ENCODE measurements around the gene SMC3. TPM values are rescaled to one million over a fixed set of nuclear protein-coding genes. Genes with fewer than 3 reads are reported as not detected.
A peak's percentile ranks its signal among the peaks of the same experiment; 100 is the strongest.

The SMC3 gene
- total and polyA plus RNA-seq, 2 of the 13 experiments (the other 11 are each of a cell fraction or from before 2014, with no cell fraction given), result 11.7 to 48.0 TPM

DNA sequence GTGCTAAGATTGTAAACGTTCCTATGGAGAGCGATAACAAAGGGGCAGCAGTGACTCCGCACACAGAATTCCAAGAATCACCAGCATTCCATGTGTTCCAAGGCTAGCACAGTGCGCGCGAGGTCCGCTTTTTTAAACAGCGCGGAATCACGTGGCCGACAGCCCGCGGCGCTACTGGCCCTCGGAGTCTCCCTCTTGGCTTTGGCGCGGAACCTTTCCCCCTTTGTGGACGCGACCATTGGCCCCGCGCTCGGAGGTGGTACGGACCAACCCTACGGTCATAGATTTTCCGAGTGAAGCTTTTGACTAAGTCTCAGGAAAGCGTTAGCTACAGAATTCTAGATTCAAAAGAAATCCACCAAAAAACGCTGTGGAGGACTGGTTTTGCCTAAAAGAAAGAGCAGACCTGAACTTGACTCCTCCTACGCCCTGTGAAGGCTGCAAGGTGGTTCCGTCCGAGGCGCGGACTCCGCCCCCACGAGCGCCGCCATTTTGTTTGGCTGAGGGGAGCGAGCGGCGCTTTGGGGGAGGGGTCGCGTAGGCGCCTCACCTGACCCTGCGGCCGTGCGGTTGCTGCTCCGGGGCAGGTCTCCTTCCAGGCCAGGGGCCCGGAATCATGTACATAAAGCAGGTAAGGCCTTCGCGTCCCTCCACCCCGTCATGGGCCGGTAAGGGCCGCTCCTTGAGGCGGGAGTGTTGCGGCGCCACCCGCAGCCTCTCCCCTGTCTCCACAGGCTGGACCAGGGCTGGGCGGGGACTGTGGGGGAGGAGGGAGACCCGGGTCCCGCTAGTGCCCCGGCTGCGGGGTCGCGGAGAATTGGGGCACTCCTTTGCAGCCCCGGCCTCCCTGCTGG is at the start of gene SMC3 (continued):
- 0 out of 2 replicates have a peak, but pooled peaks have one; percentile 27 for TF ChIP-seq XBP1 (CRISPR knock-in tag; IDR thresholded peaks at IDR 0.05)
- TF ChIP-seq ZNF382 (CRISPR knock-in tag; IDR thresholded peaks at IDR 0.05; ENCODE audit: borderline replicate concordance), result no peak
- TF ChIP-seq HIVEP1 (CRISPR knock-in tag; IDR thresholded peaks at IDR 0.05), result peak; percentile 48; the same call in 1 of the 2 replicates
- TF ChIP-seq ZNF788 (CRISPR knock-in tag; IDR thresholded peaks at IDR 0.05; ENCODE audit: borderline replicate concordance), result peak; percentile 29; the same call in 1 of the 2 replicates
- TF ChIP-seq ZNF792 (CRISPR knock-in tag; IDR thresholded peaks at IDR 0.05), result peak; percentile 89
- peak; percentile 47; the same call in 1 of the 2 replicates for TF ChIP-seq ZNF816 (CRISPR knock-in tag; IDR thresholded peaks at IDR 0.05; ENCODE audit: borderline replicate concordance)
- TF ChIP-seq ZBTB43 (CRISPR knock-in tag; conservative IDR thresholded peaks at IDR 0.05), result peak; percentile 83; the same call in 1 of the 2 replicates
- TF ChIP-seq, protein P1, sequence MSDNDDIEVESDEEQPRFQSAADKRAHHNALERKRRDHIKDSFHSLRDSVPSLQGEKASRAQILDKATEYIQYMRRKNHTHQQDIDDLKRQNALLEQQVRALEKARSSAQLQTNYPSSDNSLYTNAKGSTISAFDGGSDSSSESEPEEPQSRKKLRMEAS (IDR thresholded peaks at IDR 0.05), result peak; percentile 99
- no peak; the same call in none of the 2 replicates for TF ChIP-seq ZBTB7A (CRISPR knock-in tag; IDR thresholded peaks at IDR 0.05)
- no peak for TF ChIP-seq RFXANK (CRISPR knock-in tag; IDR thresholded peaks at IDR 0.05)
- TF ChIP-seq, protein P2, sequence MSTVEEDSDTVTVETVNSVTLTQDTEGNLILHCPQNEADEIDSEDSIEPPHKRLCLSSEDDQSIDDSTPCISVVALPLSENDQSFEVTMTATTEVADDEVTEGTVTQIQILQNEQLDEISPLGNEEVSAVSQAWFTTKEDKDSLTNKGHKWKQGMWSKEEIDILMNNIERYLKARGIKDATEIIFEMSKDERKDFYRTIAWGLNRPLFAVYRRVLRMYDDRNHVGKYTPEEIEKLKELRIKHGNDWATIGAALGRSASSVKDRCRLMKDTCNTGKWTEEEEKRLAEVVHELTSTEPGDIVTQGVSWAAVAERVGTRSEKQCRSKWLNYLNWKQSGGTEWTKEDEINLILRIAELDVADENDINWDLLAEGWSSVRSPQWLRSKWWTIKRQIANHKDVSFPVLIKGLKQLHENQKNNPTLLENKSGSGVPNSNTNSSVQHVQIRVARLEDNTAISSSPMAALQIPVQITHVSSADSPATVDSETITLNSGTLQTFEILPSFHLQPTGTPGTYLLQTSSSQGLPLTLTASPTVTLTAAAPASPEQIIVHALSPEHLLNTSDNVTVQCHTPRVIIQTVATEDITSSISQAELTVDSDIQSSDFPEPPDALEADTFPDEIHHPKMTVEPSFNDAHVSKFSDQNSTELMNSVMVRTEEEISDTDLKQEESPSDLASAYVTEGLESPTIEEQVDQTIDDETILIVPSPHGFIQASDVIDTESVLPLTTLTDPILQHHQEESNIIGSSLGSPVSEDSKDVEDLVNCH (CRISPR knock-in tag; IDR thresholded peaks at IDR 0.05), result no peak
- TF ChIP-seq IRF2 (CRISPR knock-in tag; IDR thresholded peaks at IDR 0.05), result peak; percentile 73
- no peak for TF ChIP-seq FOXA1 (IDR thresholded peaks at IDR 0.05)
- 0 out of 2 replicates have a peak, but pooled peaks have one; percentile 39 for TF ChIP-seq FOXA1 (CRISPR knock-in tag; IDR thresholded peaks at IDR 0.05)
- TF ChIP-seq ZBTB42 (CRISPR knock-in tag; IDR thresholded peaks at IDR 0.05), result 0 out of 2 replicates have a peak, but pooled peaks have one; percentile 48
- peak; percentile 78; the same call in 1 of the 2 replicates for TF ChIP-seq KLF11 (CRISPR knock-in tag; IDR thresholded peaks at IDR 0.05)
- peak; percentile 92 for TF ChIP-seq NKX3-1 (CRISPR knock-in tag; IDR thresholded peaks at IDR 0.05)
- no peak for TF ChIP-seq NFATC3 (CRISPR knock-in tag; IDR thresholded peaks at IDR 0.05)
- TF ChIP-seq TCF12 (IDR thresholded peaks at IDR 0.05), result no peak
- no peak for TF ChIP-seq TCF12 (CRISPR knock-in tag; IDR thresholded peaks at IDR 0.05)
- TF ChIP-seq ZNF670 (CRISPR knock-in tag; IDR thresholded peaks at IDR 0.05; ENCODE audit: borderline replicate concordance), result no peak
- TF ChIP-seq TBP (CRISPR knock-in tag; IDR thresholded peaks at IDR 0.05), result no peak
- TF ChIP-seq, protein P3, sequence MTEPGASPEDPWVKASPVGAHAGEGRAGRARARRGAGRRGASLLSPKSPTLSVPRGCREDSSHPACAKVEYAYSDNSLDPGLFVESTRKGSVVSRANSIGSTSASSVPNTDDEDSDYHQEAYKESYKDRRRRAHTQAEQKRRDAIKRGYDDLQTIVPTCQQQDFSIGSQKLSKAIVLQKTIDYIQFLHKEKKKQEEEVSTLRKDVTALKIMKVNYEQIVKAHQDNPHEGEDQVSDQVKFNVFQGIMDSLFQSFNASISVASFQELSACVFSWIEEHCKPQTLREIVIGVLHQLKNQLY (CRISPR knock-in tag; IDR thresholded peaks at IDR 0.05), result peak; percentile 66; the same call in 1 of the 2 replicates
- TF ChIP-seq ZNF619 (CRISPR knock-in tag; IDR thresholded peaks at IDR 0.05), result no peak
- TF ChIP-seq ZSCAN22 (CRISPR knock-in tag; IDR thresholded peaks at IDR 0.05), result no peak
- TF ChIP-seq DDIT3 (CRISPR knock-in tag; IDR thresholded peaks at IDR 0.05), result no peak
